Keratinocyte (primary cell): Measurements from ENCODE around the gene ARHGAP10.

Source experiments
- CTCF ChIP-seq, 3 experiments: IDR thresholded peaks in 1 of 3; conservative IDR thresholded peaks in 1 of 3; optimal IDR thresholded peaks in 1 of 3; 2 replicates in 2 of 3; 3 replicates in 1 of 3; pipeline versions ENCODE3 to v1.5.1; 2011; ENCODE audit warnings: low read length in 3 of 3, mild to moderate bottlenecking in 3 of 3, moderate library complexity in 2 of 3, control low read depth in 1 of 3, inconsistent platforms in 1 of 3; ENCODE audit not compliant: insufficient read depth in 2 of 3; ENCODE audit errors: extremely low read depth in 1 of 3
- EZH2 ChIP-seq: IDR thresholded peaks from one replicate; pipeline ENCODE4 v1.6.1; 2012; ENCODE audit warnings: inconsistent platforms, mild to moderate bottlenecking, low read length, moderate library complexity

GRCh38 chr4:147825451-147826287, 93.8 kb downstream of the ARHGAP10 start:
- TF ChIP-seq EZH2 (no peak), CTCF (optimal IDR thresholded peaks at IDR 0.05 in 1 of 3, IDR thresholded peaks at IDR 0.05 in 1 of 3, conservative IDR thresholded peaks at IDR 0.05 in 1 of 3; ENCODE audit: extremely low read depth in 1 of 3, insufficient read depth in 2 of 3, low read length in 3 of 3) (no peak)
